SK-N-SH (cell line): Measurements from ENCODE around the gene KCNQ4. TPM values are rescaled to one million over a fixed set of nuclear protein-coding genes. Genes with fewer than 3 reads are reported as not detected.

Experiments used
- CTCF ChIA-PET: fragments of 300-600, 350-600 bp; formaldehyde crosslinking; extraction: SDS; loops from one replicate; lab custom pipeline; 2021; lab: Yijun Ruan, JAX
- POLR2A ChIA-PET: fragments of 350-600 bp; sonication (Branson Sonifier 250); formaldehyde crosslinking; extraction: SDS; loops from one replicate; lab custom pipeline; 2020; ENCODE audit warnings: antibody characterized with exemption, inconsistent platforms; lab: Yijun Ruan, JAX
- DNase-seq: peaks from one replicate; pipeline ENCODE4 v3.0.0; 2012
- H2AFZ ChIP-seq: fragments of 200-600 bp; sonication (generic); 2 replicates; pipeline ENCODE4 v1.8.1; 2016; ENCODE audit warnings: antibody characterized with exemption, mild to moderate bottlenecking, low read depth
- H3F3A ChIP-seq: fragments of 200-600 bp; sonication (generic); replicated peaks from 2 replicates; pipeline ENCODE3; 2016; ENCODE audit warnings: antibody characterized with exemption, mild to moderate bottlenecking; ENCODE audit not compliant: insufficient read depth
- H3K27ac ChIP-seq, 2 experiments: fragments of 200-500 bp in 1 of 2; fragments of 200-600 bp in 1 of 2; sonication (Bioruptor generic) in 1 of 2; sonication (generic), shearing (Covaris generic) in 1 of 2; 2 replicates each; pipeline versions ENCODE4 v1.5.1 to v1.6.1; 2014 to 2016; ENCODE audit warnings: low read depth in 2 of 2, inconsistent platforms in 1 of 2, low read length in 1 of 2, mild to moderate bottlenecking in 1 of 2, mixed read lengths in 1 of 2
- H3K27me3 ChIP-seq: fragments of 200-600 bp; sonication (generic), shearing (Covaris generic); 2 replicates; pipeline ENCODE4 v1.6.1; 2016; ENCODE audit warnings: mixed run types; ENCODE audit not compliant: insufficient read depth
- H3K36me3 ChIP-seq, 2 experiments: fragments of 200-500 bp in 1 of 2; fragments of 200-600 bp in 1 of 2; sonication (Bioruptor generic) in 1 of 2; sonication (generic) in 1 of 2; replicated peaks in 1 of 2; 2 replicates each; pipeline versions ENCODE3 to v1.5.1; 2014 to 2016; ENCODE audit warnings: low read length in 1 of 2, mild to moderate bottlenecking in 1 of 2; ENCODE audit not compliant: insufficient read depth in 2 of 2, control insufficient read depth in 1 of 2
- H3K4me1 ChIP-seq, 2 experiments: fragments of 200-500 bp in 1 of 2; fragments of 200-600 bp in 1 of 2; sonication (Bioruptor generic) in 1 of 2; sonication (generic), shearing (Covaris generic) in 1 of 2; 2 replicates each; pipeline versions ENCODE4 v1.5.1 to v1.6.1; 2014 to 2016; ENCODE audit warnings: low read depth in 1 of 2, low read length in 1 of 2, mixed run types in 1 of 2; ENCODE audit not compliant: insufficient read depth in 2 of 2, control insufficient read depth in 1 of 2
- H3K4me2 ChIP-seq: fragments of 200-600 bp; sonication (generic), shearing (Covaris generic); 2 replicates; pipeline ENCODE4 v1.6.1; 2017; ENCODE audit warnings: mixed run types
- H3K4me3 ChIP-seq, 2 experiments: fragments of 200-500 bp in 1 of 2; fragments of 200-600 bp in 1 of 2; sonication (Bioruptor generic) in 1 of 2; sonication (generic), shearing (Covaris generic) in 1 of 2; 2 replicates each; pipeline versions ENCODE4 v1.5.1 to v1.8.1; 2014 to 2016; ENCODE audit warnings: low read depth in 2 of 2, inconsistent platforms in 1 of 2, low read length in 1 of 2, mild to moderate bottlenecking in 1 of 2, mixed read lengths in 1 of 2, moderate library complexity in 1 of 2
- H3K79me2 ChIP-seq: fragments of 200-600 bp; sonication (generic); 2 replicates; pipeline ENCODE4 v1.8.1; 2017; ENCODE audit warnings: mild to moderate bottlenecking; ENCODE audit not compliant: insufficient read depth
- H3K9ac ChIP-seq: fragments of 200-600 bp; sonication (generic); 2 replicates; pipeline ENCODE4 v1.6.1; 2017; ENCODE audit warnings: mixed run types
- H3K9me2 ChIP-seq: fragments of 200-600 bp; sonication (generic); 2 replicates; pipeline ENCODE4 v1.6.1; 2017; ENCODE audit warnings: mixed run types
- H3K9me3 ChIP-seq: fragments of 200-600 bp; sonication (generic); 2 replicates; pipeline ENCODE4 v1.6.1; 2017; ENCODE audit warnings: mixed run types, mild to moderate bottlenecking, moderate library complexity
- H4K20me1 ChIP-seq: fragments of 200-600 bp; sonication (generic); 2 replicates; pipeline ENCODE4 v1.6.1; 2017; ENCODE audit warnings: mild to moderate bottlenecking, mixed run types; ENCODE audit not compliant: insufficient read depth
- CHD2 ChIP-seq: fragments of 150-350 bp; IDR thresholded peaks from 2 replicates; pipeline ENCODE4 v1.6.1; 2018; ENCODE audit warnings: low read length; ENCODE audit not compliant: partially characterized antibody
- ELF1 ChIP-seq: IDR thresholded peaks from 2 replicates; pipeline ENCODE4 v1.4.0; 2012
- EZH2phosphoT487 ChIP-seq: fragments of 200-600 bp; sonication (generic); IDR thresholded peaks from 2 replicates; pipeline ENCODE4 v1.6.1; 2017; ENCODE audit warnings: low read depth, mixed run types, mild to moderate bottlenecking, antibody characterized with exemption, moderate library complexity, borderline replicate concordance
- GABPA ChIP-seq: IDR thresholded peaks from 2 replicates; pipeline ENCODE4 v1.4.0; 2012; ENCODE audit warnings: low read depth, mild to moderate bottlenecking
- GATA2 ChIP-seq: sonication (generic); formaldehyde crosslinking; IDR thresholded peaks from 2 replicates; pipeline ENCODE4 v1.5.0; 2020; ENCODE audit warnings: mild to moderate bottlenecking, missing genetic modification reagents
- JUND ChIP-seq: IDR thresholded peaks from 2 replicates; pipeline ENCODE4 v1.4.0; 2012
- MEF2A ChIP-seq: IDR thresholded peaks from 2 replicates; pipeline ENCODE4 v1.4.0; 2012; ENCODE audit warnings: low read depth, borderline replicate concordance
- NRF1 ChIP-seq: IDR thresholded peaks from 2 replicates; pipeline ENCODE4 v1.6.1; 2012; ENCODE audit warnings: low read depth, mild to moderate bottlenecking, low read length
- POLR2AphosphoS5 ChIP-seq: IDR thresholded peaks from 2 replicates; pipeline ENCODE4 v1.6.1; 2012; ENCODE audit warnings: low read depth, low read length
- RCOR1 ChIP-seq: fragments of 150-350 bp; IDR thresholded peaks from 2 replicates; pipeline ENCODE4 v1.6.1; 2017; ENCODE audit warnings: antibody characterized with exemption, low read length
- RXRA ChIP-seq: IDR thresholded peaks from 2 replicates; pipeline ENCODE4 v1.4.0; 2012; ENCODE audit warnings: low read depth, mild to moderate bottlenecking, borderline replicate concordance
- TEAD4 ChIP-seq: IDR thresholded peaks from 2 replicates; pipeline ENCODE4 v1.4.0; 2012; ENCODE audit warnings: mild to moderate bottlenecking, borderline replicate concordance; ENCODE audit not compliant: insufficient read depth
- WGBS: methylation state at CpG from one replicate; pipeline ENCODE4 v1.1.6; 2017; ENCODE audit warnings: low lambda C conversion rate; 5-methylcytosine and 5-hydroxymethylcytosine counted together
- polyA plus RNA-seq, 3 experiments: library from polyadenylated mRNA; depleted of rRNA; stranded (reverse); fragments of >200 nt; gene quantifications; 2 replicates each; pipeline ENCODE4 v1.2.3, GENCODE V29; 2012
- TF ChIP-seq, protein P1 (sequence below): fragments of 150-350 bp; IDR thresholded peaks from 2 replicates; pipeline ENCODE4 v1.6.1; 2016; ENCODE audit warnings: mild to moderate bottlenecking, low read depth, low read length
- TF ChIP-seq, protein P2 (sequence below): IDR thresholded peaks from 2 replicates; pipeline ENCODE4 v1.4.0; 2012; ENCODE audit warnings: low read depth
- TF ChIP-seq, protein P3 (sequence below): IDR thresholded peaks from 2 replicates; pipeline ENCODE4 v1.4.0; 2012; ENCODE audit warnings: low read depth, borderline replicate concordance
- TF ChIP-seq, protein P4 (sequence below): fragments of 150-350 bp; IDR thresholded peaks from 2 replicates; pipeline ENCODE4 v1.6.1; 2017; ENCODE audit warnings: antibody characterized with exemption, low read length, low read depth, borderline replicate concordance

KCNQ4 gene
- polyA plus RNA-seq, 1 of the 3 experiments (the other 2 are of a cell fraction) = 0.15 TPM

DNA sequence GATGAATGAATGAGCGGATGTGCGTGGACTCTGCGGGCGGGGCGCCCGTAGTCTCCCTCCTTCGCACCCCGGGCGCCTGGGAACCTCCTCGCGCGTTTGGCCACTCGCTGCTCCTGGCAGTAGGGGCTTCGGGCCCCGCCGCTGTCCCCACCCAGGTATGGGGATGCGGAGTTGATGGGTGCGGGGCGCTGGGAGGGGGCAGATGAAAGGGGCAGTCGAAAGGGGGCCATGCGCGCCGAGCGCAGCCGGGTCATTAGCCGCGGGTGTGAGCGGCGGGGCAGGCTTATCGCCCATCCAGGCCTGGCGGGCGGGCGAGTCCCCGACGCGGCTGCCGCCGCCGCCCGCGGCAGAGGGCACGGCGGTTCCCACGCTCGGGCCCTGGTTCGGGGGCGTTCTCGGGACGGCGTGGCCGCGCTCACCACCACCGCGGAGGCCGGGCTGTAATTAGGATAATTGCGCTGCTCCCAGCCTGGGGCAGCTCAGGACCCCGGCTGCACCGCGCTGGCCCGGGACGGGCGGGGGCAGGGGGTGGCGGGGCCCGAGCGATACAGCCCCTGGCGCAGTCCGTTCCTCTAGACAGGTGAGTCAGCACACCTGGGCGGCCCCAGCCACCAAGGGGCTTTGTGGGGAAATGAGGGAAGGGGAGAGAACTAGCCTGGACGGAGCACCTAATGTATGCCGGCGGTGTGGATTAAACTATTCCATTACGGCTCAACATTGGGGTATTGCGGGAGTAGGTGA lies 100.6 kb downstream of the KCNQ4 start:
- H3K79me2 ChIP-seq = no peaks in the 10 kb centered on the region
- H3K27me3 ChIP-seq = no peaks in the 10 kb centered on the region
- H4K20me1 ChIP-seq = no peaks in the 10 kb centered on the region
- CTCF ChIA-PET = no interaction called here
- H3K4me1 ChIP-seq = no peaks in the 10 kb centered on the region; a peak in 1 of 4 replicates
- H3K4me3 ChIP-seq = no peak overlapping the region
- no peaks in the 10 kb centered on the region for H3K9me2 ChIP-seq
- no peak overlapping the region for H3K9ac ChIP-seq
- no peak overlapping the region for H3K4me2 ChIP-seq
- no peak overlapping the region for H3K27ac ChIP-seq
- peaks cover under 1% of the 10 kb centered on the region for H3F3A ChIP-seq
- POLR2A ChIA-PET = no interaction called here
- DNase-seq = peak; percentile 76
- no peaks in the 10 kb centered on the region for H3K36me3 ChIP-seq
- WGBS = 76% methylated on average over 39 of the region's 73 CpGs
- no peak for TF ChIP-seq RXRA
- TF ChIP-seq POLR2AphosphoS5 = no peak
- TF ChIP-seq EZH2phosphoT487 = no peak
- TF ChIP-seq GATA2 (CRISPR knock-in tag) = no peak
- TF ChIP-seq ELF1 = no peak
- TF ChIP-seq, protein P1, sequence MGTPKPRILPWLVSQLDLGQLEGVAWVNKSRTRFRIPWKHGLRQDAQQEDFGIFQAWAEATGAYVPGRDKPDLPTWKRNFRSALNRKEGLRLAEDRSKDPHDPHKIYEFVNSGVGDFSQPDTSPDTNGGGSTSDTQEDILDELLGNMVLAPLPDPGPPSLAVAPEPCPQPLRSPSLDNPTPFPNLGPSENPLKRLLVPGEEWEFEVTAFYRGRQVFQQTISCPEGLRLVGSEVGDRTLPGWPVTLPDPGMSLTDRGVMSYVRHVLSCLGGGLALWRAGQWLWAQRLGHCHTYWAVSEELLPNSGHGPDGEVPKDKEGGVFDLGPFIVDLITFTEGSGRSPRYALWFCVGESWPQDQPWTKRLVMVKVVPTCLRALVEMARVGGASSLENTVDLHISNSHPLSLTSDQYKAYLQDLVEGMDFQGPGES = no peak
- TF ChIP-seq TEAD4 = no peak
- TF ChIP-seq, protein P2, sequence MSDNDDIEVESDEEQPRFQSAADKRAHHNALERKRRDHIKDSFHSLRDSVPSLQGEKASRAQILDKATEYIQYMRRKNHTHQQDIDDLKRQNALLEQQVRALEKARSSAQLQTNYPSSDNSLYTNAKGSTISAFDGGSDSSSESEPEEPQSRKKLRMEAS = no peak
- TF ChIP-seq JUND = no peak
- TF ChIP-seq MEF2A = no peak
- TF ChIP-seq GABPA = no peak
- no peak for TF ChIP-seq RCOR1
- TF ChIP-seq, protein P3, sequence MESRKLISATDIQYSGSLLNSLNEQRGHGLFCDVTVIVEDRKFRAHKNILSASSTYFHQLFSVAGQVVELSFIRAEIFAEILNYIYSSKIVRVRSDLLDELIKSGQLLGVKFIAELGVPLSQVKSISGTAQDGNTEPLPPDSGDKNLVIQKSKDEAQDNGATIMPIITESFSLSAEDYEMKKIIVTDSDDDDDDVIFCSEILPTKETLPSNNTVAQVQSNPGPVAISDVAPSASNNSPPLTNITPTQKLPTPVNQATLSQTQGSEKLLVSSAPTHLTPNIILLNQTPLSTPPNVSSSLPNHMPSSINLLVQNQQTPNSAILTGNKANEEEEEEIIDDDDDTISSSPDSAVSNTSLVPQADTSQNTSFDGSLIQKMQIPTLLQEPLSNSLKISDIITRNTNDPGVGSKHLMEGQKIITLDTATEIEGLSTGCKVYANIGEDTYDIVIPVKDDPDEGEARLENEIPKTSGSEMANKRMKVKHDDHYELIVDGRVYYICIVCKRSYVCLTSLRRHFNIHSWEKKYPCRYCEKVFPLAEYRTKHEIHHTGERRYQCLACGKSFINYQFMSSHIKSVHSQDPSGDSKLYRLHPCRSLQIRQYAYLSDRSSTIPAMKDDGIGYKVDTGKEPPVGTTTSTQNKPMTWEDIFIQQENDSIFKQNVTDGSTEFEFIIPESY = no peak
- TF ChIP-seq, protein P4, sequence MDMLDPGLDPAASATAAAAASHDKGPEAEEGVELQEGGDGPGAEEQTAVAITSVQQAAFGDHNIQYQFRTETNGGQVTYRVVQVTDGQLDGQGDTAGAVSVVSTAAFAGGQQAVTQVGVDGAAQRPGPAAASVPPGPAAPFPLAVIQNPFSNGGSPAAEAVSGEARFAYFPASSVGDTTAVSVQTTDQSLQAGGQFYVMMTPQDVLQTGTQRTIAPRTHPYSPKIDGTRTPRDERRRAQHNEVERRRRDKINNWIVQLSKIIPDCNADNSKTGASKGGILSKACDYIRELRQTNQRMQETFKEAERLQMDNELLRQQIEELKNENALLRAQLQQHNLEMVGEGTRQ = no peak
- no peak for TF ChIP-seq NRF1
- no peak for TF ChIP-seq CHD2
- H3K9me3 ChIP-seq = no peaks in the 10 kb centered on the region
- H2AFZ ChIP-seq = no peak overlapping the region
